HG02852 (cell line): ENCODE data around the gene MMP2.

Experiments used
- ATAC-seq: cut with Tn5 transposase; IDR thresholded peaks from one replicate; pipeline ENCODE4 v1.9.1; 2021; ENCODE audit warnings: mild to moderate bottlenecking, moderate library complexity; ENCODE audit not compliant: unreplicated experiment

Gene MMP2

DNA sequence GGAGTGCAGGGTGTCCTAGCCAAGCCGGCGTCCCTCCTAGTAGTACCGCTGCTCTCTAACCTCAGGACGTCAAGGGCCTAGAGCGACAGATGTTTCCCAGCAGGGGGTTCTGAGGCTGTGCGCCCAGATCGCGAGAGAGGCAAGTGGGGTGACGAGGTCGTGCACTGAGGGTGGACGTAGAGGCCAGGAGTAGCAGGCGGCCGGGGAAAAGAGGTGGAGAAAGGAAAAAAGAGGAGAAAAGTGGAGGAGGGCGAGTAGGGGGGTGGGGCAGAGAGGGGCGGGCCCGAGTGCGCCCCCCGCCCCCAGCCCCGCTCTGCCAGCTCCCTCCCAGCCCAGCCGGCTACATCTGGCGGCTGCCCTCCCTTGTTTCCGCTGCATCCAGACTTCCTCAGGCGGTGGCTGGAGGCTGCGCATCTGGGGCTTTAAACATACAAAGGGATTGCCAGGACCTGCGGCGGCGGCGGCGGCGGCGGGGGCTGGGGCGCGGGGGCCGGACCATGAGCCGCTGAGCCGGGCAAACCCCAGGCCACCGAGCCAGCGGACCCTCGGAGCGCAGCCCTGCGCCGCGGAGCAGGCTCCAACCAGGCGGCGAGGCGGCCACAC lies at the start of gene MMP2:
TSS of gene MMP2 (plus strand) at position 372 of the 603 bp plus-strand sequence. CDS start 282 bp downstream, outside the sequence.
- no peak for ATAC-seq

DNA sequence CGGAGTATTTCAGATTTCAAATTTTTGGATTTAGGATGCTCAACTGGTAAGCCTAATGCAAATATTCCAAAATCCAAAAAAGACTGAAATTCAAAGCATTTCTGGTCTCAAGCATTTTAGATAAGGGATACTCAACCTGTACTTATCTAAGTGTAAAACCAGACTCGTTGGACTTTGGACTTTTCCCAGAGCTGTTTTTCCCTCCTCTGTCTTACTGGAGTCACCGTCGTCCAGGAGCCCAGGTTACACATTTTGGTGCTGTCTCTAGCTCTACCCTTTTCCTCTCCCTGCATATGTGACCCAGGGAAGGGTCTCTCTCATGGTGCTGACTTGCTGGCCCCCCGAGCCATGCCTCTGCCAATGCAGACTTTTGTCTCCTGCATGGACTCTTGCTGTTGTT lies 46.0 kb upstream of the MMP2 start:
- no peak for ATAC-seq

DNA sequence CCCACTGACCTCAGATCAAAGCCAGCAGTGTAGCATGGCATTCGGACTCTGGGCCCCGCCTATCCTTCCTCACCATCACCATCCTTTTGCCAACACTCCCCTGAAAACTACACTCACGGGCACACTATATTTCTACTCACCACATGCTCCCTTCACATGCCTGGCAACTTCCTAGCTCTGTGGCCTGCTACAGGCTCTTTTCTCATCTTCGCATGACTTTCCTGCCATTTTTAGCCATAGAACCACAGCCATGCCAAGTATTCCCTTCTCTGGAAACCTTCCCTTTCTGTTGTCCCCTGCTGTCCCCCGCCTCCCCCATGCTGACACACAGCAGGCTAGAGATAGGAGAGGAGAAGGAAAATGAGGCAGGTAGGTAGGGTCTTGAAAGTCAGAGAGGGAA lies 45.5 kb upstream of the MMP2 start:
- no peak for ATAC-seq

DNA sequence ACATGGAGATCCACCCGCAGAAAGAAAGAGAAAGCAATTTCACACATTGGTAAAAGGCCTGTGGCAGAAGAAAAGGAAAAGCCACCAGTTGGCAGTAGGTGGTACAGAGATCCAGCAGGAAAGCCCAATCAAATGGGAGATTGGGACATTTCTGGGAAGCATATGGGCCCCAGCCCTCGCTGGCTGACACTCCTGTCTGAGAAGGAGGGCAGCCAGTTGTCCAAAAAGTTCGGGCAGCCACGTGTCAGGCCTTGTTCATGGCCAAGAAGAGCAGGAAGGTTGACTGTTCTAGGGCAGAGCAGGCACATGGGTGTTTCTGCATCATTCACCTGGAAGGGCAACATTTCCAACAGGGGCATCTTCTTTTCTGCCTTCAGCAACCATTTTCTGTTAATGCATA lies 45.0 kb upstream of the MMP2 start:
- ATAC-seq = no peak

DNA sequence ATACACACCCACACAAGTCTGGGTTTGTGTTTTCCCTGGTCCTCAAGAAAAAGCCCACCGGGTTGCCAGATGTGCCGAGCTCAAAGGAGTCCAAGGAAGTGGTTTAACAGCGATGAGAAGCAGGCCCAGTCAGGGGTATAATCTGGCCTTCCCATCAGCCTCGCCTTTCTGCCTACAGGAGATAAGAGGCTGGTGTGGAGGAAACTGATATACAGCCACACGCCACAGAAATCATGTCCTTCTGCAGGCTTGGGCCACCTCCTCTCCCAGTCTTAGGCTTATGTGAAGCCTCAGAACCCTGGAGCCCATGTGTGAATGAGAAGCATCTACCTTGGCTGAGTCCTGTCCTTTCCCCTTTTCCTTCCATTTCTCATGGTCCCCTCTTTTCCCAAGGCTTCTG lies 43.6 kb upstream of the MMP2 start:
- ATAC-seq = no peak

DNA sequence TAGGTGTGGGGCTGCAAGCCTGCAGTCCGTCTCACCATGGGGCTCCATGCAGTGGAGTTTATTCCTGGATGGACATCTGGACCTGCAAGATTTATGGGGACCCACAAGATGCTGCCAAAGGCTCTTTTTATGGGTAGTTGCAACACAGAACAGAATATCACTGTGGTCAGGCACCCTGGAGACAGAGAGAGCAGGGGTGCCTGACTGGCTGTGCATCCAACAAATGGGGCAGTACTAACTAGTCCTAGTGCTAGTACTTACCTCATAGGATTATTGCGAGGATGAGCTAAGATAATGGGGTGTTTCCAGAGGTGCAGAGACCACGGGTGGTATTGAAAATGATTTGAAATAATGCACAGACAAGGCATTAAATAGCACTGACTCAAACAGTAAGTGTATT lies 42.4 kb upstream of the MMP2 start:
- ATAC-seq = no peak

DNA sequence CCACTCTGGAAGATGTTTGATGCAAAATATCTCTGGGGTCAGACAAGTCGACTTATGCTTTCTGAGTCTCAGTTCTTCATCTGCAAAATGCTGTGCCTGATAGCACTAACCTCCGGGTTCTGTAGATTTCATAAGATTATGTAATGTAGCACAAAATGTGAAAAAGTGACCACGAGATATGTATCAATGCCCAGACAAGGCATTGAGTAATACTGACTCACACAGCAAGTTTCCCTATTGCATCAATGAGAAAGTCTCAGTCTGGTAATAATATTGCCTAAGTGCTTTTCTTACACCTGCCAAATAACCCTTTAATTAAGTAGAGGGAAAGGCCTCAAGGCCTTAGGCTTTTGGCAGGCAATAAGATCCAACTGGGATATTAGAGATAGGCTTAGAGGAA lies 41.4 kb upstream of the MMP2 start:
- no peak for ATAC-seq

DNA sequence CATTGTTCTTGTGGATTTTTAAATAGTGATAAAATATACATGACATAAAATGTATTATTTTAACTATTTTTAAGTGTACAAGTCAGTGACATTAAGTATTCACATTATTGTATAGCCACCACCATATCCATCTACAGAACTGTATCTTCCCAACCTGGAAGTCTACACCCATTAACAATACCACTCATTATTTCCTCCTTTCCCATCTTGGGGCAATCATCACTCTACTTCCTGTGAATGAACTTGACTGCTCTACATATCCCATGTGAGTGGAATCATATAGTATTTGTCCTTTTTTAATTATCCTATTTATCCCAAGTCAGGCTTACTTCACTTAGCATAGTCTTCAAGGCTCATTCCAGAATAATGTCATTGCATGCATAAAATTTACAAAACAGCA lies 40.7 kb upstream of the MMP2 start:
- no peak for ATAC-seq

DNA sequence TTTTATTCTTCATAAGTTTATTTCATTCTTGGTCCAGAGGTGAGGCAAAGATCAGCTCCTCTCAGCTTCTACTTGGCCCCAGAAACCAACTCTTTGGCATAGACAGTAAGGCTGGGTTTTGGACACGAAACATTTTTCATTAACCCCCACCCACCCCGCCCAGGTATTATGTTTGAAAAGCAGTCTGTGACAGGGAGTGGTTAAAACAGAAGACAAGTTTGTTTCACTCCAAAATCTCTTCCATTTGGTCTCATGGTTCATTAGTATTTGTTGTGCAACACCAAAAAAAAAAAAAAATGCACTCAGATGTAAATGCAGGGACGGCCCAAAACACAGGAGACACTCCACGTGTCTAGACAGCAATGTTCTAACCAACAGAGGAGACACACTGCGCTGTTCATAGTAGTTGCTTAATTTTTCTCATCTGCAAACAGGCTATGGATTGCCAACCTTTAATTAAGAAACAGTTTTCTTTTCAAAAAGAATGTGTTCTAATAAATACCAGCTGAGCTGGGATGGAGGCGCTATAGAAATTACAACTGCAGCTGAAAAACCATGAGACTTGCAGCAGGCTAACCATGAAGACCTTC lies 39.8 kb upstream of the MMP2 start:
- no peak for ATAC-seq

DNA sequence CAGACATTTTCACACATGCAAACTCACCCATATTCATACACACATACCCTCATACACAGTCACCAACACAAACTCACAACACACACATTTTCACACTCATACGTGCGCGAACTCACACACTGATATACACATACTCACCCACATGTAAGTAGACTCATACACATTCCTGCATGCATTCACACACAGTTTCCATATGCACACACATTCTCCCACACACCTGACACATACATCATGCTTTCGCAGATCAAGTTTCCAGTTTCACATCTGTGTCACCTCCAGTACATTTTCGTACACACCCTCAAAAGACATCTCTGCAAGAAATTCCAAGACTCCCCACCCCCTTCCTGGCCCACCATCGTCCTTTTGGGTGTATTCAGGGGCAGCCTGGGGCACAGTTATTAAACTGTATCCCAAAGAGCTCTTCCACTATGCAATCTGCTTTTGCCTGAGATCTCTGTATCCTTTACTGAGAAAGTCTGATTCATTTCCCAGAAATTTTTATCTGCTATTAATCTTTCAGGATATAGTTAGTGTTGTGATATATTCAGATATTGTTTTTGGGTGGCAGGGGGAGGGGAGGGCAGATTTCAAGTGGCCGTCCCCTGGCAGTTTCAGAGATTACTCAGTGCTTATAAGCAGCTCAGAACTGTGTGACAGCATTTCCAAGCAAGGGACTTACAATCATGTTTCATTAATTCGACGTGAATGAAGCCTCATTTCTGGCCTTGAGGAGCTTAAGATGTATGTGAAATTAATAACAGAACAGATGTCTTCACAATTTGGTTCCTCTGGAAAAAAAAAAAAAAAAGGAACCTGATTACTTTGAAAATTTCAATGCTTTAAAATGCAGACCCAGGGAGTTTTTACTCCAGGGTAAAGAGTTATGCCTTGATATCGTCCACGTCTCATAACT lies 35.3 kb upstream of the MMP2 start:
- ATAC-seq = no peak

DNA sequence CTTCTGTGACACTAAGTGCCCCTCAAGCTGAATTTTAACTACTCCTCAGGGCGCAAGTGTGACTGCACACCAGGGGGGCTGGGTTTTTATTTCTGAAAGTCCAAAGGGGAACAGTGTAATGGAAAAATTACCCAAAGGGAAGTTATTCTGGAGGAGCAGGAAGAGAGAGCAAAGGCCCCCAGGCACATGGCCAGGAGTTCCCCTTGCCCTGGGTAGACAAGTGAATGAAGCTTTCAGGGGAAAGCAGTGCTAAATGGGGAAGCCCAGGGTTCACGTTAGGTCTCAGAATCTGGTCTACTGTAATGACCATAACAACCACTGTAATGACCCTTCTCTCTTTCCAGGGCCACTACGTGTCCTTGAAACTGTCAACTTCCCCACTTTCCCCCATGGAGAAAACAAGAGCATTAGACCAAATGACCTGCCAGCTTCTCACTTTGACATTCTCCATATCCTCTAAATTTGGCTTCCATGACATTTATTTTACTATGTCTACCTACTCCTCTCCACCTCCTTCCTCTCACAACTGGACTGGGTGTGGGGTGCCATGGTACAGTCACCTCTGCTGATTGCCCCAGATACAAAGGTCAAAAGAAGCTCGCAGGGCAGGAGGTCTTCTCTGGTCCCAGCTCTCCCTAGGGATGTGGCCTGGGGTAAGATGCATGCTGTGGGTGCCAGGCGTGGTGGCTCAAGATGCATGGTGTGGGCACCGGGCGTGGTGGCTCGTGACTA lies 34.1 kb upstream of the MMP2 start:
- peak; percentile 48 for ATAC-seq

DNA sequence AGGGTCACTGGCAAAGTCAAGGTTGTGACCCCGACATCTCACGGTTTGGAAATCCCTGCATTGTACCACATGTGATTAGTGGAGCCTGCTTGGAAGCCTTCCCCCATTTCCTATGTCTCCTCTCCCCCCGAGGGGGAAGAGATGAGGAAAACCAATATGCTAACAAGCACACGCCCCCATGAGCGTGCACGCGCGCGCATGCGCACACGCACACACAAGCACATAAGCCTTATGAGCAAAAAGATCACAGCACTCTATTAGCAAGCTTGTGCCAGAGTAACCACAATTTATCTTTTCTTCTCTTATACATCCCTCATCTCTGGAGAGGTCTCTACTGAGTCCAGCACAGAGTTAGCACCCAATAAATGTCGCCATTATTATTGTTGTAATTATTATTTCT lies 31.8 kb upstream of the MMP2 start:
- no peak for ATAC-seq

DNA sequence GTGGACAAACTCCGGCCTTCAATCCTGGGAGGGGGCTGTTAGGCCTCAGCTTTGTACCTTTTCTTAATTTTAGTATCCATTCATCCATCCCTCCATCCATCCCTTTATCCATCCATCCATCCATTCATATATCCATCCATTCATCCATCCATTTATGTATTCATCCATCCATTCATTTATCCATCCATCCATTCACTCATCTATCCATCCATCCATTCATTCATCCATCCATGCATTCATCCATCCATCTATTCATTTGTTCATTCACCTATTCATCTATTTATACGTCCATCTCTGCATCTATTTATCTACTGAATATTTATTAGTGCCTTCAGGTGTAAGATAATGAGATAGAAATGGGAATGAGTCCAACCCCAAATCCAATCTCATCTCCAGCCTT lies 26.0 kb upstream of the MMP2 start:
- no peak for ATAC-seq

DNA sequence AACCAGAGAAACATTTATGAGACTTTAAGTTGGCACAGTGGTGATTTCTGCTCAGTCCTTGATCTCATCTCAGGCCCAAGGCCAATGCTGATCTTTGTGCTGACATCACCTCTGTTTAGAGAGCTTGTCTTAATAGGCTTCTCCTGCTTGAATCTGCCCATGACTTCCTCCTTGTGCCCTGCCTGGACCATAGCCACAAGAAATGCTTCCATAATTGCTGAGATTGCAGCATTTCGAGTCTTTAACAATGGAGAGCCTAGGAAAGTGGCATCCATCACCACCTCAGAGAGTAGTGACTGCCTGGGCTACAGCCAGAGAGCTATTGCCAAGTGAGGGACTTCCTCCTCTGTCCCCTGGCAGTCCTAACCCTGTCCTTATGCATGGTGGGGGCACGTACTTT lies 25.1 kb upstream of the MMP2 start:
- ATAC-seq = no peak

DNA sequence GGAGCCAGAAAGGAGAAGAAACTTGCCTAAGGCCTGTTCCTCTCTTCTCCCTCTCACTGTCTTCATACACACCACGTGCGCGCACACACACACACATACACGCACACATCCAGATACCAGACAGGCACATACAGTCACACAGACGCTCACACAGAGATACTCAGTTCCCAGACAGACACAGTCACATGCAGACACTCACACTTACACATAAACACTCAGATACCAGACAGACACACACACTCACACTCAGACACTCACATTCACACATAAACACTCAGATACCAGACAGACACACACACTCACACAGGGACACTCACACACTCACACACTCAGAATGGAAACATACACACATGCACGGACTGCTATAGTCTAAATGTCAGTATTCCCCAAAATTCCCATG lies 24.1 kb upstream of the MMP2 start:
- no peak for ATAC-seq

DNA sequence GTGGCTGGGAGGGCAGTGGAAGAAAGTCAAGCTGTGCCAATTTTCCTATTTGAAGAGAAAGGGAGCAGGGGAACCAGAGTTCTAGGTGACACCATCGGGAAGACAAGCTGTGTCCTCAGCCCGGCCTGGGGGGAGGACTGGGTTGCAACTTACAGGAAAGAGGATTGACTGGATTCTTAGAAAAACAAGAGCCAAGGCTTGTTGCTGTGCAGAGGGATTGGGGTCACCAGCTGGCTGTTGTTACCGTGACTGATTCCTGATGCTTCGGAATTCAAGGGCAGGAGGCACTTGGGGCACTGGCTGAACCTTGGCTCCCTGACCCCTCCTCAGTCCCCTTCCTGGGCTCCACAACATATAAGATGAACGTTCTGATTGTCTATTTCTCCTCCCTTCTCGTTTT lies 16.8 kb upstream of the MMP2 start:
- no peak for ATAC-seq

DNA sequence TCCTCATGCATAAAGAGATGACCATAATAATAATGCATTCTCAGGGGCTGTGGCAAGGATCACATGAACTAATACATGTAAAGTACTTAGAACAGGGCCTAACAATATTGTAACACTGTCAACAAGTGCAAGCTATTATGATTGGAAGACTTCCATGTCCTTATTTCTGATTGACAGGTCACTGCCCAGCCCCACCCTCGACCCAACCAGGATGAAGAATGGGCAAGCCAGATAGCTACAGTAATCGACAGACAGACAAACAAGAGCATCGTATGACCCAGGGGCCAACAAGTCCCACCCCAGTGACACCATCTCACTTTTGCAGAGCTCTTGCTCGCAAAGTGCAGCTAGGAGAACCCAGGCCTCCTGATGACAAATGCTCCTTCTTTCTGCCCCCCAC lies 14.6 kb upstream of the MMP2 start:
- no peak for ATAC-seq

DNA sequence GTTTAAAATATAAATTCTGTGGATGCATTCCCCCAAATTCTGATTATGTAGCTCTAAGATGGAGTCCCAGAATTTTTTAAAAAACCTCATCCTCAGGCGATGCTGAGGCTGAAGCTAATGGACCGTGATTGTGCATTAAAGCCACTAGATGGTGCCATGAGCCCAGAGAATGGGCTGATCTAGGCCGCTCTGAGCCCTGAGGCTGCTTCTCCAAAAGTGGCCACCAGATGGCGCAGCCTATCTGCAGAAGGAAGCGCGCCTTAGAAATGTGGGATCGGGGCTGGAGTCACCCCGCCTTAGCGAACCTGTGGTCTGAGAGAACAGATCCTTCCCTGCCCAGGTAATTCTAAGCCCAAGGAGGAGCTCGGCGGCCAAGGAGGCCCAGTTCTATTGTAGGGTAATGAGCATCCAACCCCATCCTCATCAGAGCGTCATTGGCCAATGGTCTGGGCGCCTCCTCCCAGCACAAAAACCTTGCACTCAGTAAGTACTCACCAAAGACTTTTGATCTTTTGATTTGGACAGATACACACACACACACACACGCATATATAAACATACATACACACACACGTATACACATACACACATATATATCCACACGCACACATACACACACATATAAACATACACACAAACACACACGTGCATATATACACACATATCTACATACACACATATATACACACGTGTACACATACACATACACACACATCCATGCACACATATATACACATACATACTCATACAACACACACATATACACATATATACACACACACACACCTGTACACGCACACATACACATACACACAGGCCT lies 13.7 kb upstream of the MMP2 start:
- ATAC-seq = peak; percentile 95

DNA sequence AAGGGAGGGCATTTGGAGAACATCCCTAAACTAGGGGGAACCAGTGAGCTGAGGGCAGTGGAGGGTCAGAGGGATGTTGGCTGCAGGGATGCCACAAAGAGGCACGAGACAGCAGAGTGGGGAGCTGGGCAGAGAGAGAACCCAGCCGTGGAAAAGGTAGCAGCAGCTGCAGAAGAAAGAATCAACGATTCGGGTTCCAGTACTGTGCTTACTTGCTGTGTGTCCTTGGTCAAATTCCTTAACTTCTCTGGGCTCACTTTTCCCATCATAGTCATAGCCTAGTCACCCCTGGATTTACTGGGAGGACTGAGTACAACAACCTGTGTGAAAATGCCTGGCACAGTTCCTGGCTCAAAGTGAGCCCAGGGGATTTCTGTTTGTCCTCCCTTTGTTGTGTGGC lies 12.8 kb upstream of the MMP2 start:
- ATAC-seq = no peak

DNA sequence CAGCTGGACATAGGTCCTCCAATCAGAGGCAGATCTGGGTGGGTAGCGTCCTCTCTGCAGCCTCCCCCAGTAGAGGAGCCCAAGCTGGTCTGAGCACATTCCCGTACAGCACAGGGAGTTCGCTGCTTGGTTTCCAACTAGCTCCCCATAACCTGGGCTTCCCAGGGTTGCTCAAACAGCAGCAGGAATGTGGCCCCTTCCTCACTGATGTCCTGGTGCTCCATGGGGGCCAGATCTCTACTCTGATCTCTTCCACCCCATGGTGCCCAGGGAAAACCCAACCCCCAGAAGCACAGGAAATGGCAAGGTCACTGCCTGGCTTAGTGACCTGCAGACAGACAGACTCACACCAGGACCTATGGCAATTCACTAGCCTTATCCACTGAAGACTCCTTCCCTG lies 11.1 kb upstream of the MMP2 start:
- no peak for ATAC-seq
